Measurements from ENCODE around the gene LRRC36.

LRRC36 gene

DNA sequence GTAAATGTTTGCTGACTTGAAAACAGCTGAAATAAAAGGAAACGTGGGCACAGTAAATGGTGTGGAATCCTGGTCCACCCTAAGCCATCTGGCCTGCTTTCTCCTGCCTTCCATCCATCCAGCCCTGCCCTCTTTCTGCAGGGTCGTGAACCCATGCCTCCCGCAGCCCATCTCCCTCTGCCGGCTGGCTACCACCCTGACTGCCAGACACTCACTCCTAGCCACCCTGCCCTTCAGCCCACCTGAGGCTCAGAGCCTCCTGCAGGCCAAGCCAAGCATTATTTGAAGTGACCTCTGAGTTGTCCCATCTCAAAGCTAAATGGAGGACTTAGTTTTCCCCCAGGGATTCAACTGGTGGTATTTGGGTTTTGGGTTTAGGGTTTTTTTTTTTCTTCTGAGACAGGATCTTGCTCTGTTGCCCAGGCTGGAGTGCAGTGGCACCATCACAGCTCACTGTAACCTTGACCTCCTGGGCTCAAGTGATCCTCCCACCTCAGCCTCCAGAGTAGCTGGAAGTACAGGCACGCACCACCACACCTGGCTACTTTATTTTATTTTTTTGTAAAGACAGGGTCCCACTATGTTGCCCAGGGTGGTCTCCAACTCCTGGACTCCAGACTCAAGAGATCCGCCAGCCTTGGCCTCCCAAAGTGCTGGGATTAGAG lies 81.3 kb downstream of the LRRC36 start:
- TF ChIP-seq CTCF (IDR thresholded peaks at IDR 0.05) = no peak

GRCh38 chr16:67409631-67410030 lies 83.0 kb downstream of the LRRC36 start:
- TF ChIP-seq CTCF (IDR thresholded peaks at IDR 0.05) = no peak

GRCh38 chr16:67411339-67411738 lies 84.7 kb downstream of the LRRC36 start:
- no peak for TF ChIP-seq CTCF (IDR thresholded peaks at IDR 0.05)

DNA sequence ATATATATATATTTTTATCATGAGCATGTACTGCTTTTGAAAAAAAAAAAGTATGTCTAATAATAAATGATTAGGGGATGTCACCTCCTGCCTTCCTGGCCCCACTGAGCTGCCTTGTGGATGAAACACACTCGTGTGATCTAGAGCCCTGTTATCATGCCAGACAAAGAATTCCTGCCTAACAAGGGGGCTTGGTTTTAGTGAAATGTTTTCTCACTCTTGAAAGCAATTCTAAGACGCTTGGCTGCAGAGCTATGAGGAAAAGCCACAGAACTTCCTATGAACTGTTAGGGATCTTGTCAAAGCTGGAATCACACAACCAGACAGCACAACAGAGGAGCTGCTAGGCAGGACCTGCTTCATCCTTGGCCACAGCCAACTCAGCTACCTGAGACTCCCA lies 85.7 kb downstream of the LRRC36 start:
- no peak for TF ChIP-seq CTCF (IDR thresholded peaks at IDR 0.05)

DNA sequence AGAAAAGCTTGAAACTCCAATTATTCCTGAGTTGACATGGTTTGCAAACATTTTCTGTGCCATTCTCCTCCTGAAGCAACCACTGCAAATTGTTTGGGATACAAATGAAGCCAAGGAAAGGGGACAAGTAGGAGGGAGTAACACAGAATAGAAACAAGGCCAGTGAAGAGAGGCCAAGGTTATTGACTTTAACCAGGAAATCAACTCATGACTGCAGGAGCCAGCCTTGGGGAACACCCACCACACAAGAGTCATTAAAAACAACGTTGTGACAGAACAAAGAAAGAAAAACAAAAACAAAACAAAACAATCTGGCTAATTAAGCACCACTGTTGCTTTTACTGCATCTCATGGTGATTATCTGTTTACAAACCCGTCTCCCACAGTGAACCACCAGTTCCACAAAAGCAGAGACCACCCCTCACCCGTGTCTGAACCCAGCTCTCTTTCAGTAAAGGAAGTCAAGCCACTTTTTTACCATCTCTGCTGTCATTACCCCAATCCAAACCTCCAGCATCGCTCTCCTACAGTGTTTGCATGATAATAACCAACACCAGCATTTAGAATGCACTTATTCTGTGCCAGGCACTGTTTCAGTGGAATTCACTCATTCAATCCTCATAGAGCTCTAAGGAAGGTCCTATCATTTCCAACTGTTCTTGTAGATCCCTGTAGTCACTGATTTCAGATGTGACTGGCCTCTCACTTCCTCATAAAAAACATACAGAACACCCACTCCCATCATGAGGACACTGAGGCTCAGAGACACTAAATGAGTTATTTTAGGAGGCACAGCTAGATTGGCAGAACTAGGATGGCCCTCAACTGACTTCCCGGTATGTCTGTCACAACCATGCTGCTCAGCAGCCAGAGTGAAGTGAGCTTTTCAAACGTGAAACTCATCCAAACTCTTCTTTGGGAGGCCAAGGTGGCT lies 87.6 kb downstream of the LRRC36 start:
- no peak for TF ChIP-seq CTCF (IDR thresholded peaks at IDR 0.05)

DNA sequence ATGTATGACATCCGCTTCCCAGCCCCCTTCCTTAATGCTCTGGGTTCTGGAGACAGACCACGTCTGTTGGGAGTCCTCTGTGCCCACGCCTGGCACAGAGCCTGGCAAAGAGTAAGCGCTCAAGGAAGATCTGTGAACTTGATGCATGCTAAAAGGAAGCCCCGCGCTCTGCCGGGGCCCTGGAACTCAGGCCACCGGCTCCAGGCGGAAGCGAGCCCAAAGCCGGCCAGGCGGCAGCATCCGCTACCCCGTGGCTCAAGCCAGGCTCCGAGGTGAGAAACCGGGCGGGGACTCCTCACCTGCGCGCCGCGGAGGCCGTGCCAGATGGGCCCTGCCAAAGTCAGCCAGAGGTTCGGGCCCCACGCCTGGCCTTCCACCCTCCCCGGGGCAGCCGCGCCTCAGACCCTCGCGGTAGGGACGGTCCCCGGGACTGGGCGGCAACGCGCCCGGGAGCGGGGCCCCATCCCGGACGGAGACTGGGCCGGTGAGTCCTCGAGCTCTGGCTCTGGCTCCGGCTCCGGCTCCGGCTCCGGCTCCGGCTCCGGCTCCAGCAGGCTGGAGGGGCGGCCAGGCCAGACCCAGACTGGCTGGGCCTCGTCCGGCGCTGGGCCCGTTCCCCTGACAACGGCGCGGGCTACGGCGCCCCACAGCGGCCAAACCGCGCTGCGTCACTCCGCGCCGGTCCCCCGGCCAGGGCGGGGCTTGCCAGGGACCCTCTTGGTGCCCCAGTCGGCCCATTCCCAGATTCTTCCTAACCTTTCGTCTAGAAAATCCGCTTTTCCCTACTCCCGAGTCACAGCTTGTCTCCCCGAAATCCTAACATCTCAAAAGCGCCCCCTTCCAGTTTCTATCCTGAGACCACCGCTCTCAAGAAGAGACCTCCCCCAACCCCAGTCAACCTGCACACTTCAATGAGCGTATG lies 89.5 kb downstream of the LRRC36 start, which contains the start of gene ZDHHC1:
ZDHHC1 (minus strand) TSS at position 606 of the 922 bp plus-strand sequence. CDS start 8,702 bp downstream, outside the sequence.
- no peak for TF ChIP-seq CTCF (IDR thresholded peaks at IDR 0.05)

All from LNCAP (cell line).